GM23338 (cell line): ENCODE measurements around the gene GPR153. TPM values are rescaled to one million over a fixed set of nuclear protein-coding genes. Genes with fewer than 3 reads are reported as not detected.

Experiments
- ATAC-seq: fragments of 200-7000 bp; cut with Tn5 transposase; 3 replicates; pipeline ENCODE4 v1.9.1; 2020
- DNase-seq: peaks from one replicate; pipeline ENCODE4 v3.0.0-alpha.2; 2015; ENCODE audit warnings: low spot score
- H2AFZ ChIP-seq: fragments of 200-600 bp; sonication (generic); 2 replicates; pipeline ENCODE4 v1.8.0; 2016; ENCODE audit warnings: antibody characterized with exemption, mild to moderate bottlenecking, moderate library complexity
- H3F3A ChIP-seq: fragments of 200-600 bp; sonication (generic); replicated peaks from 2 replicates; pipeline ENCODE4 v1.8.0; 2017; ENCODE audit warnings: antibody characterized with exemption, mixed run types, low read depth
- H3K27ac ChIP-seq: fragments of 200-600 bp; sonication (generic); 2 replicates; pipeline ENCODE4 v1.6.1; 2016; ENCODE audit warnings: low read depth
- H3K27me3 ChIP-seq: fragments of 200-600 bp; sonication (generic); 2 replicates; pipeline ENCODE4 v1.8.0; 2016; ENCODE audit warnings: mild to moderate bottlenecking, mixed run types, moderate library complexity; ENCODE audit not compliant: insufficient read depth
- H3K36me3 ChIP-seq: fragments of 200-600 bp; sonication (generic); 2 replicates; pipeline ENCODE4 v1.8.0; 2016; ENCODE audit warnings: mild to moderate bottlenecking; ENCODE audit not compliant: insufficient read depth
- H3K4me1 ChIP-seq: fragments of 200-600 bp; sonication (generic); 2 replicates; pipeline ENCODE4 v1.8.0; 2016; ENCODE audit warnings: mild to moderate bottlenecking, moderate library complexity; ENCODE audit not compliant: insufficient read depth
- H3K4me2 ChIP-seq: fragments of 200-600 bp; sonication (generic); 2 replicates; pipeline ENCODE4 v1.7.1; 2017; ENCODE audit warnings: mixed run types
- H3K4me3 ChIP-seq: fragments of 200-600 bp; sonication (generic); 2 replicates; pipeline ENCODE4 v1.6.1; 2016; ENCODE audit warnings: mixed run types
- H3K79me2 ChIP-seq: fragments of 200-600 bp; sonication (generic); replicated peaks from 2 replicates; pipeline ENCODE4 v1.8.0; 2017; ENCODE audit warnings: mild to moderate bottlenecking; ENCODE audit not compliant: insufficient read depth
- H3K9me2 ChIP-seq: fragments of 200-600 bp; sonication (generic); 2 replicates; pipeline ENCODE4 v1.8.0; 2017; ENCODE audit not compliant: insufficient read depth
- H4K20me1 ChIP-seq: fragments of 200-600 bp; sonication (generic); replicated peaks from 2 replicates; pipeline ENCODE4 v1.8.0; 2017; ENCODE audit warnings: mild to moderate bottlenecking; ENCODE audit not compliant: insufficient read depth
- H3K27ac Mint-ChIP-seq: 2 replicates; pipeline ENCODE4 v1.8.0; 2020; ENCODE audit warnings: inconsistent platforms, mild to moderate bottlenecking, moderate library complexity, mixed read lengths
- H3K27me3 Mint-ChIP-seq: 3 replicates; pipeline ENCODE4 v1.8.0; 2022; ENCODE audit warnings: low read depth, mild to moderate bottlenecking, moderate library complexity, mixed read lengths, inconsistent platforms; ENCODE audit not compliant: insufficient read depth, poor library complexity
- H3K36me3 Mint-ChIP-seq: 3 replicates; pipeline ENCODE4 v1.8.0; 2021; ENCODE audit warnings: low read depth, mild to moderate bottlenecking, inconsistent platforms, moderate library complexity, mixed read lengths
- H3K4me1 Mint-ChIP-seq: 3 replicates; pipeline ENCODE4 v1.8.0; 2020; ENCODE audit warnings: mild to moderate bottlenecking, inconsistent platforms, mixed read lengths
- H3K4me3 Mint-ChIP-seq: 3 replicates; pipeline ENCODE4 v1.8.0; 2021; ENCODE audit warnings: moderate library complexity, mild to moderate bottlenecking, inconsistent platforms, mixed read lengths
- H3K9me3 Mint-ChIP-seq: 3 replicates; pipeline ENCODE4 v1.8.0; 2020; ENCODE audit warnings: moderate library complexity, mild to moderate bottlenecking, inconsistent platforms, mixed read lengths
- CREB1 ChIP-seq: fragments of 250-450 bp; sonication (Bioruptor Pico); IDR thresholded peaks from 2 replicates; pipeline ENCODE4 v1.5.0; 2020; ENCODE audit warnings: low read depth, mild to moderate bottlenecking, moderate library complexity
- CTCF ChIP-seq, 2 experiments: fragments of 200-600 bp in 1 of 2; sonication (generic) in 1 of 2; conservative IDR thresholded peaks; 2 replicates each; pipeline versions ENCODE4 v1.5.1 to v1.6.1; 2016 to 2017; ENCODE audit warnings: antibody characterized with exemption in 2 of 2, low read depth in 2 of 2, mild to moderate bottlenecking in 2 of 2, moderate library complexity in 1 of 2
- NANOG ChIP-seq: IDR thresholded peaks from 2 replicates; pipeline ENCODE4 v1.6.1; 2016; ENCODE audit warnings: antibody characterized with exemption, borderline replicate concordance
- POLR2AphosphoS5 ChIP-seq: IDR thresholded peaks from 2 replicates; pipeline ENCODE4 v1.6.1; 2016; ENCODE audit warnings: antibody characterized with exemption, low read depth
- REST ChIP-seq: IDR thresholded peaks from one replicate; pipeline ENCODE4 v1.6.1; 2018; ENCODE audit warnings: antibody characterized with exemption; ENCODE audit not compliant: unreplicated experiment
- polyA plus RNA-seq: library from polyadenylated mRNA; unstranded; fragments of >200 nt; fragmentation: Nextera tagmentation; extraction: Ambion mirVana; gene quantifications from 2 replicates; pipeline ENCODE4 v1.2.1, GENCODE V29; 2016
- total RNA-seq: library from RNA; depleted of rRNA; stranded (reverse); fragments of >200 nt; shearing (Covaris generic); gene quantifications from 2 replicates; pipeline ENCODE4 v1.2.3, GENCODE V29; 2014

Gene GPR153
- total and polyA plus RNA-seq, 2 experiments from 2014 or later: 1.3 to 9.0 TPM

- TF ChIP-seq REST (no peak), POLR2AphosphoS5 (no peak), NANOG (no peak)
Observed at GRCh38 chr1:6210591-6211355, 50.1 kb downstream of the GPR153 start (continued).

GRCh38 chr1:6209661-6210580 is 51.0 kb downstream of the GPR153 start:
- peak overlapping the region; percentile 55 for H3K4me3 ChIP-seq
- no peak overlapping the region for H3K27ac ChIP-seq
- Mint-ChIP-seq H3K4me3 (peak overlapping the region; percentile 66), H3K9me3 (no peaks in the 10 kb centered on the region; the same call in 2 of the 3 replicates), H3K4me1 (peaks cover 22% of the 10 kb centered on the region), H3K36me3 (no peaks in the 10 kb centered on the region), H3K27ac (no peak overlapping the region), H3K27me3 (peaks cover 40% of the 10 kb centered on the region)
- no peaks in the 10 kb centered on the region for H3K9me2 ChIP-seq
- peaks cover 48% of the 10 kb centered on the region for H3K27me3 ChIP-seq
- no peaks in the 10 kb centered on the region for H4K20me1 ChIP-seq
- H3F3A ChIP-seq: 0 out of 2 replicates have a peak, but pooled peaks cover 8% of the 10 kb centered on the region
- H3K79me2 ChIP-seq: no peaks in the 10 kb centered on the region
- DNase-seq (peak; percentile 70), ATAC-seq (peak; percentile 4)
- H3K4me1 ChIP-seq: peaks cover 27% of the 10 kb centered on the region
- no peaks in the 10 kb centered on the region for H3K36me3 ChIP-seq
- H2AFZ ChIP-seq: peak overlapping the region; percentile 78
- peak overlapping the region; percentile 85 for H3K4me2 ChIP-seq
- no peak for TF ChIP-seq CREB1 (CRISPR knock-in tag)
- TF ChIP-seq CTCF (conservative IDR thresholded peaks at IDR 0.05; ENCODE audit: low read depth in 2 of 2): peak; percentile 44 to 49
- 0 out of 2 replicates have a peak, but pooled peaks have one; percentile 5 for TF ChIP-seq POLR2AphosphoS5
